ENCODE measurements around the gene FYN. TPM values are rescaled to one million over a fixed set of nuclear protein-coding genes. Genes with fewer than 3 reads are reported as not detected.

Gene FYN
- total and polyA plus RNA-seq, 2 donors from 2014 or later: 34.5 to 52.4 TPM

GRCh38 chr6:111673937-111674336 lies 199.3 kb downstream of the FYN start:
- intact Hi-C loops (cut with DNase I): no loop called here
- no peaks in the 10 kb centered on the region for H3K9me3 ChIP-seq (ENCODE audit: control insufficient read depth in 2 of 3, insufficient read depth in 1 of 3, low read length in 3 of 3)
- peaks cover 0 to 10% (median 3%) of the 10 kb centered on the region in 3 donors for H3K4me1 ChIP-seq (ENCODE audit: control insufficient read depth in 2 of 3, insufficient read depth in 2 of 3, low read depth in 1 of 3, low read length in 3 of 3)
- H3K36me3 ChIP-seq (ENCODE audit: control insufficient read depth in 2 of 3, insufficient read depth in 3 of 3, low read length in 3 of 3): peaks cover 0 to 3% (median 3%) of the 10 kb centered on the region in 3 donors
- peak overlapping the region in 1 of 3 donors; percentile 36 for H3K4me3 ChIP-seq (ENCODE audit: low read length in 3 of 3)
- peak in 1 of 5 donors; percentile 22 for DNase-seq
- no peak overlapping the region for H3K27ac ChIP-seq (ENCODE audit: low read depth in 2 of 2, low read length in 2 of 2)
- no peak overlapping the region for H3K9ac ChIP-seq (ENCODE audit: low read length in 3 of 3)
- TF ChIP-seq, protein P1, sequence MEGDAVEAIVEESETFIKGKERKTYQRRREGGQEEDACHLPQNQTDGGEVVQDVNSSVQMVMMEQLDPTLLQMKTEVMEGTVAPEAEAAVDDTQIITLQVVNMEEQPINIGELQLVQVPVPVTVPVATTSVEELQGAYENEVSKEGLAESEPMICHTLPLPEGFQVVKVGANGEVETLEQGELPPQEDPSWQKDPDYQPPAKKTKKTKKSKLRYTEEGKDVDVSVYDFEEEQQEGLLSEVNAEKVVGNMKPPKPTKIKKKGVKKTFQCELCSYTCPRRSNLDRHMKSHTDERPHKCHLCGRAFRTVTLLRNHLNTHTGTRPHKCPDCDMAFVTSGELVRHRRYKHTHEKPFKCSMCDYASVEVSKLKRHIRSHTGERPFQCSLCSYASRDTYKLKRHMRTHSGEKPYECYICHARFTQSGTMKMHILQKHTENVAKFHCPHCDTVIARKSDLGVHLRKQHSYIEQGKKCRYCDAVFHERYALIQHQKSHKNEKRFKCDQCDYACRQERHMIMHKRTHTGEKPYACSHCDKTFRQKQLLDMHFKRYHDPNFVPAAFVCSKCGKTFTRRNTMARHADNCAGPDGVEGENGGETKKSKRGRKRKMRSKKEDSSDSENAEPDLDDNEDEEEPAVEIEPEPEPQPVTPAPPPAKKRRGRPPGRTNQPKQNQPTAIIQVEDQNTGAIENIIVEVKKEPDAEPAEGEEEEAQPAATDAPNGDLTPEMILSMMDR (IDR thresholded peaks at IDR 0.05; ENCODE audit: borderline replicate concordance, extremely low read depth, insufficient read depth): no peak
- FAIRE-seq: no peak
- no peaks in the 10 kb centered on the region for H3K27me3 ChIP-seq (ENCODE audit: control insufficient read depth, insufficient read depth, low read length)

- Histone ChIP-seq H3K4me3 (ENCODE audit: low read length in 3 of 3) (peak overlapping the region in 1 of 3 donors; percentile 36), H3K9ac (ENCODE audit: low read length in 3 of 3) (no peak overlapping the region), H3K27ac (ENCODE audit: low read depth in 2 of 2, low read length in 2 of 2) (no peak overlapping the region), H3K9me3 (ENCODE audit: control insufficient read depth in 2 of 3, insufficient read depth in 1 of 3, low read length in 3 of 3) (no peaks in the 10 kb centered on the region), H3K27me3 (ENCODE audit: control insufficient read depth, insufficient read depth, low read length) (no peaks in the 10 kb centered on the region), H3K4me1 (ENCODE audit: control insufficient read depth in 2 of 3, insufficient read depth in 2 of 3, low read depth in 1 of 3, low read length in 3 of 3) (peaks cover 0 to 7% (median 4%) of the 10 kb centered on the region in 3 donors), H3K36me3 (ENCODE audit: control insufficient read depth in 2 of 3, insufficient read depth in 3 of 3, low read length in 3 of 3) (peaks cover 0 to 3% (median 3%) of the 10 kb centered on the region in 3 donors)
- FAIRE-seq (no peak), DNase-seq (no peak)
- intact Hi-C loops (cut with DNase I): no loop called here
- TF ChIP-seq, protein P1 (IDR thresholded peaks at IDR 0.05; ENCODE audit: borderline replicate concordance, extremely low read depth, insufficient read depth): no peak
These were observed 199.7 kb downstream of the FYN start for GRCh38 chr6:111673532-111673931.

DNA sequence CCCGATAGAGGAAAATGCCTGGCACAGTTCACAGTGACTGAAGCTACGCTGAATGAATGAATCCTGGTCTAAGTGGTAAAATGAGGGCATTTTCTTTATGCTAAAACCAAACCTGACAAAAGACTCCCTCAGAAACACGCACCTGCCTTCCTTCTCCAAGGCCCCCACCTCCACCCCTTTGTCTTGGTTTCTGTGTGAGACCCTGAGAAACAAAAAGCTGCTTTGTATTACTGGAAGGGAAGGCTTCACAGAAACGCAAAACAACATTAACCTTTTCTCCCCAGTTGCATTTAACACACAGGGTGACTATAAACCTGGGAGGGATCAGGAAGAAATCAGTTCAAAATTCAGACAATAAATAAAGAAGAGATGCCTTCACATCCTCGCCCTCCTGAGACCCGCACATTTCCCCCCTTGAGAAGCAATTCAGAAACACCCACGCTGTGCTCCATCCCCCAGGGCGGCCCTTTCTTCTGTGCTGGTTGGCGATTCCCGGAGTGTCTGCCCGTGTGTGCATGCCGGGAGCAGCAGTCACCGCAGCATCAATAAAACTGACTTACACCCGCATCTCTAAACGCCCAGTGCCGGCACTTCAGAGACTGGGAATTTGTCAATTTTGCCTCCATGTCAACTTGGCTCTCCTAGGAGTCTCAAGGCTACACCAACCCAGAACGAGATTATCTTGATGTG lies 200.3 kb downstream of the FYN start:
- peaks cover 0 to 3% (median 3%) of the 10 kb centered on the region in 3 donors for H3K36me3 ChIP-seq (ENCODE audit: control insufficient read depth in 2 of 3, insufficient read depth in 3 of 3, low read length in 3 of 3)
- FAIRE-seq: no peak
- intact Hi-C loops (cut with DNase I): no loop called here

More for the DNA sequence above, 200.3 kb downstream of the FYN start:
- Histone ChIP-seq H3K9me3 (ENCODE audit: control insufficient read depth in 2 of 3, insufficient read depth in 1 of 3, low read length in 3 of 3) (no peaks in the 10 kb centered on the region), H3K4me1 (ENCODE audit: control insufficient read depth in 2 of 3, insufficient read depth in 2 of 3, low read depth in 1 of 3, low read length in 3 of 3) (peaks cover 2 to 10% (median 9%) of the 10 kb centered on the region in 3 donors), H3K9ac (ENCODE audit: low read length in 3 of 3) (no peak overlapping the region), H3K4me3 (ENCODE audit: low read length in 3 of 3) (peak overlapping the region in 1 of 3 donors; percentile 36), H3K27me3 (ENCODE audit: control insufficient read depth, insufficient read depth, low read length) (no peaks in the 10 kb centered on the region), H3K27ac (ENCODE audit: low read depth in 2 of 2, low read length in 2 of 2) (no peak overlapping the region)
- peak in 2 of 5 donors; percentile 37 to 53 for DNase-seq
- TF ChIP-seq, protein P1 (IDR thresholded peaks at IDR 0.05; ENCODE audit: borderline replicate concordance, extremely low read depth, insufficient read depth): no peak
